ENCODE measurements around the gene PRSS36. TPM values are rescaled to one million over a fixed set of nuclear protein-coding genes. Genes with fewer than 3 reads are reported as not detected.

The PRSS36 gene
- total RNA-seq, 1 experiment from 2014 or later, result 0.66 TPM

GRCh38 chr16:31185339-31185738 lies 35.5 kb upstream of the PRSS36 start:
- no CpG with 5 or more reads among the region's 5 CpGs for WGBS (ENCODE audit: extremely low coverage, insufficient read length, low lambda C conversion rate)

More at GRCh38 chr16:31185339-31185738, 35.5 kb upstream of the PRSS36 start:
- Histone ChIP-seq H3K4me1 (ENCODE audit: insufficient read depth, low read length) (no peaks in the 10 kb centered on the region), H3K18ac (ENCODE audit: insufficient read length, low read depth, low read length) (no peak overlapping the region), H2BK20ac (ENCODE audit: low read depth, low read length, poor library complexity, severe bottlenecking) (no peak overlapping the region), H4K20me1 (ENCODE audit: control insufficient read depth, insufficient read depth, insufficient read length) (no peaks in the 10 kb centered on the region), H3K27me3 (ENCODE audit: insufficient read depth, low read length) (no peaks in the 10 kb centered on the region), H3K23me2 (ENCODE audit: insufficient read length, low read depth, low read length, poor library complexity, severe bottlenecking) (peaks cover 9% of the 10 kb centered on the region), H2BK12ac (ENCODE audit: insufficient read length, low read depth, low read length) (no peak overlapping the region), H2AFZ (ENCODE audit: low read length) (no peak overlapping the region), H3K56ac (ENCODE audit: insufficient read length, low read depth, low read length) (no peak overlapping the region), H2BK120ac (ENCODE audit: low read depth, low read length, poor library complexity, severe bottlenecking) (no peak overlapping the region), H3T11ph (ENCODE audit: low read length) (no peak overlapping the region), H3K9me3 (ENCODE audit: control insufficient read depth, low read depth, low read length) (no peaks in the 10 kb centered on the region), H2BK5ac (ENCODE audit: insufficient read length, low read length) (no peak overlapping the region), H3K4ac (ENCODE audit: low read depth, low read length) (no peak overlapping the region), H4K8ac (replicated peaks; ENCODE audit: insufficient read length, low read depth, low read length) (no peak overlapping the region), H3K4me2 (ENCODE audit: insufficient read depth, insufficient read length, low read length) (no peak overlapping the region), H3K79me1 (ENCODE audit: insufficient read depth, low read depth, low read length, poor library complexity, severe bottlenecking) (peaks cover 19% of the 10 kb centered on the region), H4K5ac (ENCODE audit: insufficient read length, low read depth, low read length) (no peak overlapping the region), H3K23ac (ENCODE audit: insufficient read length, low read depth, low read length) (no peak overlapping the region), H3K27ac (ENCODE audit: insufficient read length, low read depth, low read length) (no peak overlapping the region), H3K9ac (ENCODE audit: extremely low read depth, insufficient read length, low read length) (no peak overlapping the region), H4K91ac (ENCODE audit: insufficient read length, low read depth, low read length) (no peak overlapping the region), H3K14ac (ENCODE audit: insufficient read depth, low read length) (no peak overlapping the region), H2BK15ac (ENCODE audit: low read depth, low read length) (no peak overlapping the region), H3K79me2 (ENCODE audit: insufficient read depth, low read length) (peaks cover 42% of the 10 kb centered on the region), H2AK5ac (ENCODE audit: insufficient read length, low read length) (no peak overlapping the region)
- H3K27me3 Mint-ChIP-seq (ENCODE audit: low read depth), result peaks cover 4% of the 10 kb centered on the region
- no peak for DNase-seq
- H3K36me3 Mint-ChIP-seq (ENCODE audit: insufficient read depth in 1 of 3, low read depth in 3 of 3), result peaks cover 92 to 96% (median 95%) of the 10 kb centered on the region in 3 experiments
- H3K27ac Mint-ChIP-seq, result 0 out of 7 replicates have a peak overlapping the region, but pooled peaks of 1 of the 3 experiments have one; percentile 48
- H3K9me3 Mint-ChIP-seq, result no peaks in the 10 kb centered on the region; a peak in 2 of 5 replicates
- H3K4me1 Mint-ChIP-seq, result peaks cover 25 to 36% of the 10 kb centered on the region in 2 experiments
- no peak for TF ChIP-seq CTCF (conservative IDR thresholded peaks at IDR 0.05)
- H3K4me3 Mint-ChIP-seq, result no peak overlapping the region; a peak in 1 of 5 replicates

Data from H9 (cell line).